NCI-H526 (cell line): Measurements from ENCODE around the gene PACRGL.
A peak's percentile ranks its signal among the peaks of the same experiment; 100 is the strongest.
"Not testable (repeated sequence)": the region's sequence is repeated elsewhere in the genome, so short reads cannot be mapped to it uniquely, and the experiment has no call there.

Experiments used
- DNase-seq, 2 experiments: peaks; one replicate each; lab custom pipeline; 2025; lab: John Stamatoyannopoulos, UW

The PACRGL gene

DNA sequence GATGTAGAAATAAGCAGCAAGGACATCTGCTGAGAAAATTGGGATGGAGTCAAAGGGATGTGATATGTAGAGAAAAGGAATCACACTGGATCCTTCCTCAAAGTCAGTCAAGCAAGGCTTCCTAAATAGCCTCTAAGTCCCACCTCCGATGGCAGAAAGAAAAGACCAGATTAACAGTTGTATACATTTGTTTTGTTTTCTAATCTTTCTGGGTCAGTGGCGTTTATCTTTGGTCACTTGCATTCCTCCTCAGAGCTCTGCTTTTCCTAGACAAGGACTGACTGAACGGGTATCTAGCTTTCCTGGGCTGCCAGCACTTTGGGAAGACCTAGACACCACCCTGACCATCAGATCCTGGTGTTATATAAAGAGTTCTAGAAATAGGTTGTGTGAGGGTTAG lies 23.2 kb downstream of the PACRGL start:
- no peak for DNase-seq

GRCh38 chr4:20724915-20725314 lies 24.7 kb downstream of the PACRGL start:
- DNase-seq = no peak

DNA sequence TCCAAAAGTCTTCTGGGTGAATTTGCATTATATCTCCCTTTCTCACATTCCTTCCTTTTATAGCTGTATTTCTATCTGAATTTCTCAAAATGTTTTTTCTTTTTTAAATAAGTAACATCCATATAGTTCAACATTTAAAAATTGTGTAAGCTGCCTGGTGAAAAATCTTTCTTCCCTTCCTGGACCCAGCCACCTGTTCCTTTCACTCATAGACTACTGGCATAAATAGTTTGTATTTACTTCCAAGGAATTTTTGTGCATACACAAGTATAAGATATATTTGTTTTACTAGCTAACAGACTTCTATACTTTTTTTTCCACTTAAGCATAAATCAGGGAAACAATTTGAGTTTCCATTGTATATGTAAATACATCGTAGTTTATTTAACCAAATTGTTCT lies 35.7 kb downstream of the PACRGL start:
- DNase-seq = no peak

DNA sequence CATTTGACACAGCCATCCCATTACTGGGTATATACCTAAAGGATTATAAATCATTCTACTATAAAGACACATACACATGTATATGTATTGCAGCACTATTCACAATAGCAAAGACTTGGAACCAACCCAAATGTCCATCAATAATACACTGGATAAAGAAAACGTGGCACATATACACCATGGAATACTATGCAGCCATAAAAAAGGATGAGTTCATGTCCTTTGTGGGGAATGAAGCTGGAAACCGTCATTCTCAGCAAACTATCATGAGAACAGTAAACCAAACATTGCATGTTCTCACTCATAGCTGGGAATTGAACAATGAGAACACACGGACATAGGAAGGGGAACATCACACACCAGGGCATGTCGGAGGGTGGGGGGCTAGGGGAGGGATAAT lies 45.7 kb downstream of the PACRGL start:
- DNase-seq = not testable (repeated sequence)

DNA sequence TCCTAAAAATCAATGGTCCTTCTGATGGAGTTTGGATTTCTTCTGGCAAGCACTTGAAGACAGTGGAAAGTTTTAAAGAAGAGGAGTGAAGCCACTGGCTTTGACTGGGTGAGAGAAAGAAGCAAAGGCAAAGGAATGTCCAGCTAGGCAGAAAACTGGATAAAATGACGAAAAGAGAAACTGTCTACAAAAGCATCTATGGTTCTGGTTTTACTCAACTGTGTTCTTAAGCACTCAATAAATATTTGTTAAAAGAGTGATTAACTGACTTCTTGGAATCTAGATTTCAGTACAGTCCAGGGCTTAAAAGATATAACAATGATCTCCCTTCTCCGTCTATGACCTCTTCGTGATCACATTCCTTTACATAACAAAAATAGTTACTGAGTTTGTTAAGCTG lies 52.4 kb downstream of the PACRGL start:
- no peak for DNase-seq

GRCh38 chr4:20754036-20754435 lies 53.8 kb downstream of the PACRGL start:
- no peak for DNase-seq

GRCh38 chr4:20760053-20760452 lies 59.8 kb downstream of the PACRGL start:
- peak; percentile 18 to 52 for DNase-seq

DNA sequence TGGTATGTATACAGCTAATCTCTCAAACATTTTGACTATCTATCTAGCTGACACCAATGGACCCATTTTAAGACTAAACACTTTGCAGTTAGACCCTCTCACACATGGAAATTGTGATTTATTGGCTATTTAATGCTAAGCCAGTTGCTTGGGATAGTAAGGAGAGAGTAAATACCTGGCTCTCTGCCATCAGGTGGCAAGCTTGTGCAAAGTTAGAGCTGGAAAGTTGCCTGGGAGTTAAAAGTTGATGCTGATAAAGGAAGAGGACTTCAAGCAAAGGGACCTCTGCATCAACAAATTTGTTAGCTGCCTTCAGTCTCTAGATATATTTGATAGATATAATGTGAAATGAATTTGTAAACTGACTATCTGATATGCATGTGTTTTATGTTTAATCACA lies 61.1 kb downstream of the PACRGL start:
- DNase-seq = no peak

- no peak for DNase-seq
These were observed 61.6 kb downstream of the PACRGL start for GRCh38 chr4:20761826-20762225.

DNA sequence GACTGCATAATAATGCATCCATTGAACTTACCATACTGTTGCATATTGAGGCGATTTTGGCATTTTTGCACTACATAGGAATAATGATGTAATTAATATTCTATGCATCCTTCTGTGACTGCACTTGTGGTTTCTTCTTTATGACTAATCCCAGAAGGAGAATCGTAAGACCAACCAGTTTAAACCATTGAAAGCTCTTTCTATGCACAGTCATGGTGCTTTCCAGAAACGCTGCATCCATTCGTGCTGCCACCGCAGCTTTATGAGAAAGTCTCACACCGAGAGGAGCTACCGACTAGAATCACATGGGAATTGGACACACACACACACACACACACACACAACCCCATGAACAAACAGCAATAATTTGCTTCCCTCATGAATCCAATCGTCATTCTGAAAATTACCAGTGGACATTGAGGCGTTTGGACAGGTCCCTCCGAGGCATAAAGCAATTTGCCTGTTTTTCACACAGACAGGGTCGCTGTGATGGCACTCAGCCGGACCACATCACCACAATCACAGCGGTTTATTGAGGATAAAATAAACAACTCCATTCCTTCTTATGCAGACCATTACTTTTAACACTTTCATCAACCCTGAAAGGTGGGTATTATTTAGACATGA lies 64.2 kb downstream of the PACRGL start:
- DNase-seq = no peak

DNA sequence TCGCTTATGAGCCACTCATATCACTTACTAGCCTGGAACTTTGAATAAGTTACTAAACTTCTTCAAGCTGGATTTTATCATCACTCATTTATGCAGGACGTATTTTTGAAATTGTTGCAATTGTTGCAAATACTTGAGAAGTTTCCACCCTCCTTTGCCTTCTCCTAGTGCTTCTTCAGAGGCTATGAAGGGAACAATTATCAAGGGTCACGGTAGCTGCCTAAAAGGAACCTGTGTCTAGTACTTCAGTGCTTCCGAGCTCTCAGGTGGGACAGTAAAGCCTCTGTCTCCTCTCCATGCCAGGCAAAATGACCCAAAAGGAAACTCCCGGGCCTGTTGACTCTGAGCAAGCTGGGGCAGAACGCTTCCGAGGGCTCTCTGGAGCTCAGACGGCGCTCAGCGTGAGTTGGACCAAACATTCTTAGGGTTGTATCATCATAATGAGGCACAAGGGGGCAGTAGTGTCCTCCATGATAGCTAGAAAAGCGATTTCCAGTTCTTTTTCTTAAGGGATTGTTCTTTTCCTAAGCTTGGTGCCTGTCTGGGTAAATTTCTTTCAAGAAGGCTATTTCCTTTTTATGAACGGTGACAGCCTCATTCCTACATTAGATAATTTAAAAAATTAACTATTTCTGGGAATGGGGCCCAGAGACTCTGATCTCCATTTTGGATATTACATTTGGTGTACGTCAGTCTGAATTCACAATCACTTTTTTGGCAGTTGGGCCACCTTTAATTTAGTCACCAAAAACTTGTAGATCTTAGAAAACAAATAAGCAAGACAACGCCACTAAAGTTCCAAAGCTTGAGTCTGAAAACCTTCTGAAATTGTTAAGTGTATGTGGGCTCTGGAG lies 73.1 kb downstream of the PACRGL start:
- DNase-seq = peak; percentile 12 to 85

GRCh38 chr4:20778896-20779295 lies 78.6 kb downstream of the PACRGL start:
- no peak for DNase-seq

DNA sequence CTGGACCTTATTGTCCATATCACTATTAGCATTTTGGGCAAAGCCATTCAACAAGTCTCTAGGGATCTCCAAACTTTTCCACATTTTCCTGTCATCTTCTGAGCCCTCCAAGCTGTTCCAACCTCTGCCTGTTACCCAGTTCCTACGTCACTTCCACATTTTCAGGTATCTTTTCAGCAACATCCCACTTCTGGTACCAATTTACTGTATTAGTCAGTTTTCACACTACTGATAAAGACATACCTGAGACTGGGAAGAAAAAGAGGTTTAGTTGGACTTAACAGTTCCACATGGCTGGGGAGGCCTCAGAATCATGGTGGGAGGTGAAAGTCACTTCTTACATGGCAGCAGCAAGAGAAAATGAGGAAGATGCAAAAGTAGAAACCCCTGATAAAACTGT lies 82.9 kb downstream of the PACRGL start:
- DNase-seq = not testable (repeated sequence)

DNA sequence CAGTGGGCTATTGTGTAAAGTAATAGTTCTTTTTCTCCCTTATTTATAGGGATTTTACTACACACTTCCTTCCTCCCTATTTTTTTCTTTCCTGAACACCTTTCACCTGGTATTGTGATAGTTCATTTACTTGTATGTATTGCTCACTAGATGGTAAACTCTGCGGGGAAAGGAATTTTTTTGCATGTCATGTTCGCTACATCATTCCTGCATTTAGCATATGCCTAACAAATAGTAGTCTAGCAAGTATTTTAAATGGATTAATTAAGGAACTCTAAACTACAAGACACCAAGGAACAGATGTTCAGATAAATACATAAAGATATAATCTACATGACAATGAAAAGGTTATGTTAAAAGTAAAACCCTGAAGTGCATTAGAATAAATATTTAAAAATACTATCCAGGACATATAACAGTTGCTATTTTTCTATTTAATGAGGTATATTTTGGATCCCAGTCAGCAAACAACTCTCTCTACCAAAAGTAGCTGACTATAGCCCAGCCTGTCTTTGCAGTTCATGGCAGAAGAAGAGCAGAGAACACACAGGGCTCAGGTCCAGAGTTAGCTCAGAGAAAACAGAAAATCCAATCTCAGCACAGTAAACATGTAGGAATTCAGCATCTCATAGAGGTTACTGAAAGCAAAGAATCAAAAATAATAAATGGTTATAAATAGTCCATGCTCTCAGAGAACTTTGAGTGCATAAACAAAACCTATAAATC lies 87.8 kb downstream of the PACRGL start:
- no peak for DNase-seq
